ENCODE results near the gene SLC24A1. TPM values are rescaled to one million over a fixed set of nuclear protein-coding genes. Genes with fewer than 3 reads are reported as not detected.

Gene SLC24A1
- 3.0 and 3.3 TPM in 2 replicates for total RNA-seq (2014; rRNA removed)
- percentile 42 among the genes with signal in this experiment for Bru-seq, nascent RNA
- percentile 40 among the genes with signal in this experiment for BruChase-seq, experiment 1, labeled RNA remaining after a 6-hour chase
- BruChase-seq, experiment 2, labeled RNA remaining after a 2-hour chase = percentile 39 among the genes with signal in this experiment
- long read RNA-seq = 0 reads

GRCh38 chr15:65621638-65622037 is at the start of gene SLC24A1:
Gene SLC24A1 (plus strand): TSS chr15:65621938. CDS start chr15:65624081, 2,143 bp downstream.
- Histone ChIP-seq H3K9me2 (replicated peaks; ENCODE audit: low read length) (no peaks in the 10 kb centered on the region), H3K4me2 (ENCODE audit: low read length) (no peak within 1 kb of the TSS), H3K9ac (ENCODE audit: low read length) (no peak within 1 kb of the TSS), H3F3A (ENCODE audit: low read length, unreplicated experiment) (no peaks in the 10 kb centered on the region), H3K4me1 (ENCODE audit: insufficient read depth, low read length) (no peaks in the 10 kb centered on the region), H2AFZ (ENCODE audit: low read length) (no peak within 1 kb of the TSS), H3K79me2 (ENCODE audit: low read length) (no peaks in the 10 kb centered on the region), H3K27ac (ENCODE audit: low read length) (no peak within 1 kb of the TSS), H3K27me3 (ENCODE audit: low read length) (no peaks in the 10 kb centered on the region), H4K20me1 (ENCODE audit: low read length) (no peaks in the 10 kb centered on the region), H3K36me3 (ENCODE audit: low read depth, low read length) (no peaks in the 10 kb centered on the region), H3K9me3 (ENCODE audit: low read length) (no peaks in the 10 kb centered on the region), H3K4me3 (ENCODE audit: low read length) (no peak within 1 kb of the TSS)
- ATAC-seq (no peak), DNase-seq (no peak)
- intact Hi-C loops (cut with micrococcal nuclease) = no loop called here
- POLR2A ChIA-PET (ENCODE audit: unreplicated experiment) = interaction anchor here (0.7 kb wide), 1 partner anchor 11 kb away, joined by 7 read pairs; the partner anchor contains the start of gene INTS14
- no TSS peak for BruUV-seq (replicated peaks)
- CTCF ChIA-PET = no interaction called here
- TF ChIP-seq CTCF (conservative IDR thresholded peaks at IDR 0.05; ENCODE audit: low read depth, low read length) = no peak
- no peak for TF ChIP-seq EZH2phosphoT487 (IDR thresholded peaks at IDR 0.05; ENCODE audit: borderline replicate concordance, low read length)
- no peak for TF ChIP-seq EZH2 (IDR thresholded peaks at IDR 0.05; ENCODE audit: low read length, unreplicated experiment)

- CTCF ChIA-PET = no interaction called here
- Histone ChIP-seq H3K79me2 (ENCODE audit: low read length) (no peaks in the 10 kb centered on the region), H3K4me2 (ENCODE audit: low read length) (no peak overlapping the region), H3K9me3 (ENCODE audit: low read length) (no peaks in the 10 kb centered on the region), H3K27ac (ENCODE audit: low read length) (no peak overlapping the region), H4K20me1 (ENCODE audit: low read length) (no peaks in the 10 kb centered on the region), H3K4me1 (ENCODE audit: insufficient read depth, low read length) (peaks cover 9% of the 10 kb centered on the region), H3K9ac (ENCODE audit: low read length) (no peak overlapping the region), H3K4me3 (ENCODE audit: low read length) (no peak overlapping the region), H2AFZ (ENCODE audit: low read length) (no peak overlapping the region), H3K9me2 (replicated peaks; ENCODE audit: low read length) (no peaks in the 10 kb centered on the region), H3K27me3 (ENCODE audit: low read length) (no peaks in the 10 kb centered on the region), H3K36me3 (ENCODE audit: low read depth, low read length) (peaks cover 24% of the 10 kb centered on the region; the same call in 1 of the 2 replicates), H3F3A (ENCODE audit: low read length, unreplicated experiment) (no peaks in the 10 kb centered on the region)
- no TSS peak for BruUV-seq (replicated peaks)
- DNase-seq (no peak), ATAC-seq (no peak)
- intact Hi-C loops (cut with micrococcal nuclease) = no loop called here
- no peak for TF ChIP-seq EZH2 (IDR thresholded peaks at IDR 0.05; ENCODE audit: low read length, unreplicated experiment)
- TF ChIP-seq EZH2phosphoT487 (IDR thresholded peaks at IDR 0.05; ENCODE audit: borderline replicate concordance, low read length) = no peak
- TF ChIP-seq CTCF (conservative IDR thresholded peaks at IDR 0.05; ENCODE audit: low read depth, low read length) = no peak
- POLR2A ChIA-PET (ENCODE audit: unreplicated experiment) = no interaction called here
Observed at GRCh38 chr15:65571971-65572370, 49.8 kb upstream of the SLC24A1 start.

GRCh38 chr15:65576664-65577063 is 45.1 kb upstream of the SLC24A1 start:
- no peaks in the 10 kb centered on the region for H4K20me1 ChIP-seq (ENCODE audit: low read length)
- H3K79me2 ChIP-seq (ENCODE audit: low read length) = no peaks in the 10 kb centered on the region
- H3K4me3 ChIP-seq (ENCODE audit: low read length) = no peak overlapping the region
- intact Hi-C loops (cut with micrococcal nuclease) = loop anchor here (5.0 kb wide), 1 partner anchor 44 kb away; the partner anchor contains the start of gene HACD3
- H3F3A ChIP-seq (ENCODE audit: low read length, unreplicated experiment) = no peaks in the 10 kb centered on the region
- H3K27ac ChIP-seq (ENCODE audit: low read length) = no peak overlapping the region
- H3K27me3 ChIP-seq (ENCODE audit: low read length) = no peaks in the 10 kb centered on the region
- no peak overlapping the region for H3K9ac ChIP-seq (ENCODE audit: low read length)
- H3K9me2 ChIP-seq (replicated peaks; ENCODE audit: low read length) = no peaks in the 10 kb centered on the region
- H3K4me1 ChIP-seq (ENCODE audit: insufficient read depth, low read length) = peaks cover 26% of the 10 kb centered on the region
- H3K4me2 ChIP-seq (ENCODE audit: low read length) = no peak overlapping the region
- CTCF ChIA-PET = no interaction called here
- no TSS peak for BruUV-seq (replicated peaks)
- DNase-seq (peak; percentile 43), ATAC-seq (peak; percentile 53)
- POLR2A ChIA-PET (ENCODE audit: unreplicated experiment) = interaction anchor here (0.6 kb wide), 1 partner anchor 295 kb away, joined by 9 read pairs; no protein-coding TSS in a partner anchor
- peaks cover 29% of the 10 kb centered on the region for H3K36me3 ChIP-seq (ENCODE audit: low read depth, low read length)
- no peaks in the 10 kb centered on the region for H3K9me3 ChIP-seq (ENCODE audit: low read length)
- H2AFZ ChIP-seq (ENCODE audit: low read length) = no peak overlapping the region
- TF ChIP-seq EZH2 (IDR thresholded peaks at IDR 0.05; ENCODE audit: low read length, unreplicated experiment) = no peak
- no peak for TF ChIP-seq CTCF (conservative IDR thresholded peaks at IDR 0.05; ENCODE audit: low read depth, low read length)
- no peak for TF ChIP-seq EZH2phosphoT487 (IDR thresholded peaks at IDR 0.05; ENCODE audit: borderline replicate concordance, low read length)

Measured in PC-3 (cell line).